Lower leg skin (tissue), 4 donors: ENCODE data around the gene DHRS9. TPM values are rescaled to one million over a fixed set of nuclear protein-coding genes. Genes with fewer than 3 reads are reported as not detected.

Experiments used
- DNase-seq, 2 donors: peaks; one replicate each; pipeline ENCODE4 v3.0.0-alpha.2; 2019; ENCODE audit warnings: low spot score in 2 of 2
- H3K4me3 ChIP-seq: fragments of 200-600 bp; sonication (generic); 2 replicates; pipeline ENCODE4 v1.5.1; 2017; ENCODE audit warnings: mild to moderate bottlenecking, low read depth; ENCODE audit not compliant: poor library complexity, severe bottlenecking
- CTCF ChIP-seq, 3 donors: fragments of 450-650 bp; IDR thresholded peaks; one replicate each; pipeline ENCODE4 v1.5.1; 2016; ENCODE audit warnings: antibody characterized with exemption in 3 of 3, mild to moderate bottlenecking in 3 of 3, moderate library complexity in 2 of 3
- POLR2A ChIP-seq, 2 donors: fragments of 450-650 bp; IDR thresholded peaks; one replicate each; pipeline ENCODE4 v1.6.1; 2016 to 2017; ENCODE audit warnings: antibody characterized with exemption in 2 of 2, mild to moderate bottlenecking in 1 of 2, moderate library complexity in 1 of 2
- WGBS, 2 donors: methylation state at CpG; one replicate each; pipeline ENCODE4 v1.1.5; 2018; 5-methylcytosine and 5-hydroxymethylcytosine counted together
- intact Hi-C: fragments of 100-400 bp; cut with DNase I; formaldehyde crosslinking; loops from one replicate; pipeline ENCODE4 v1.15.0; 2023; ENCODE audit warnings: low total_unique reads
- total RNA-seq, 4 donors: library from RNA; depleted of rRNA; stranded (reverse); fragments of >200 nt; gene quantifications; one replicate each; pipeline ENCODE4 v1.1.0, GENCODE V29; 2016

The DHRS9 gene
- total RNA-seq, 4 donors from 2014 or later, result 1.4 to 3.4 (median 1.9) TPM; not detected in 1

DNA sequence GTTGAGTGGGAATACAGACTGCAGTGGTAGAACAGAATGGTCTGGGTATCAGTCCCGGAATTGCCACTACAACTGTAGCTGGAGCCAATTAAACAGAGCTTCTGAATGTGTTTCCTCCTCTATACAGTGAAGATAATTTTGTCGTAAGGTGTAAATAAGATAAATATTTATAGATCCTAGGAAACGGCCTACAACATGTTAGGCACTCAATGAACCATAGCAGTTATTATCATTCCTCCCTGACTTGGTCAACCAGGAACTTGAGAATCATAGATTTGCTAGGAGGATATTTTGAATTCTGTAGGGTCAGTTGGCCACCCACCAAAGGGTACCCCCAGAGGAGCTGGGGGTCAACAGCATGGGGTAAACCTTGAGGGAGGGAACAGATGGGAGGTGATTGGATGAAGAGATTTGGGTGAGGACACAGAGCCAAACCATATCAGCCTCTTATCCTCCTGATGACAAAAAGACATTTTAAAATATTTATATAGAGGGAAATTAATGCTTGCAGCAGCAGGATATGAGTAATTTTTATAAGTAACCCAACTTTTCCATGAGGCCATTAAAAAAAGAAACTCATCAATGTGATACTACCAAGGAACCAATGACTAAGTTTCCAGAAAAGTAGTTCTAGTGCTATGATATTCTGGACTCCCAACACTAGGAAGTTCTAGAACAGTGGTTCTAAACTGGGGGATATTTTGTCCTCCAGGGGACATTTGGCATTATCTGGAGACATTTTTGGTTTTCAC is 4.0 kb downstream of the DHRS9 start:
- TF ChIP-seq POLR2A (IDR thresholded peaks at IDR 0.05) (no peak), CTCF (IDR thresholded peaks at IDR 0.05) (no peak)
- 86 to 91% methylated on average over 3 of the region's 3 CpGs for WGBS, 2 donors
- intact Hi-C loops, result no loop called here
- H3K4me3 ChIP-seq, result no peak overlapping the region
- DNase-seq, result no peak

DNA sequence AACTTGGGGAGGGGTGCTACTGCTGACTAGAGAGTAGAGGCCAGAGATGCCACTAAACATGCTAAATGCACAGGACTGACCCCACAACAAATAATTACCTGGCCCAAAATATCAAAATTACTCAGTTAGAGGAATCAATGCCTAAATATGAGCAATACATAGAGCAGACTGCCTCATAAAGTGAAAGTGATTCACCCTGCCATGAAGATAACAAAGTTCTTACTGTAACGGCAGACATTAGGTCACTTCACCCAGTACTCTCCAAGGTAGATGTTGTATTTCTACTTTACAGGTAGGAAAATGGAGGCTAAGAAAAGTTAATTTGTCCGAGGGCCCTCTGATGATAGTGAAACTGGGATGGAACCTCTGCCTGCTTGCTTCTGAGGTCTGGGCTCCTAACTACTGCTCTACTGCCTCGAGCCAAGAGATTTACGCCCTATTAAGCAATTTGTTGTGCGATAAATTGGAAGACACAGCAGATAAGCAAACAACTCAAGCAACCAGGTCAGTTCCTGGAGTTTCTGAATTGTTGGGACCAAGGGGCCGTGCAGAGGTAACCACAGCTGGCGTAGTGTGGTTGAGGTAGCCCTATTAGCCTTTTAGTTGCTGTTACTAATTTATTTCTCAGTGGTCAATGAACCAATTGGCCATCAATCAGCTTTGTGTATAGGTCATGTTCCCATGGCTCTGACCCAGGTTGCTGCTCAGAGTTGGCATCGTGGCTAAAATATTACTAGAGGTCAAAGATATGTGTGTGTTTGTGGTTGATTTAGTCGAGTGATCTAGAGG is 4.8 kb downstream of the DHRS9 start:
- whole genome bisulfite sequencing, 2 donors, result 76 to 77% methylated on average over 9 of the region's 9 CpGs
- no peak for TF ChIP-seq POLR2A (IDR thresholded peaks at IDR 0.05)
- no peak for TF ChIP-seq CTCF (IDR thresholded peaks at IDR 0.05)
- H3K4me3 ChIP-seq, result no peak overlapping the region
- intact Hi-C loops, result no loop called here
- DNase-seq, result no peak

- intact Hi-C loops, result no loop called here
- no peak overlapping the region for H3K4me3 ChIP-seq
- whole genome bisulfite sequencing, 2 donors, result 53 to 59% methylated on average over 2 of the region's 2 CpGs
- DNase-seq, result no peak
- TF ChIP-seq CTCF (IDR thresholded peaks at IDR 0.05) (no peak), POLR2A (IDR thresholded peaks at IDR 0.05) (no peak)
These were observed 8.4 kb downstream of the DHRS9 start for GRCh38 chr2:169077674-169078240.

- intact Hi-C loops, result no loop called here
- WGBS, 2 donors, result 71 to 83% methylated on average over 2 of the region's 2 CpGs
- H3K4me3 ChIP-seq, result no peak overlapping the region
- no peak for DNase-seq
- no peak for TF ChIP-seq POLR2A (IDR thresholded peaks at IDR 0.05)
- no peak for TF ChIP-seq CTCF (IDR thresholded peaks at IDR 0.05)
These were observed 11.1 kb downstream of the DHRS9 start for GRCh38 chr2:169080250-169081069.

DNA sequence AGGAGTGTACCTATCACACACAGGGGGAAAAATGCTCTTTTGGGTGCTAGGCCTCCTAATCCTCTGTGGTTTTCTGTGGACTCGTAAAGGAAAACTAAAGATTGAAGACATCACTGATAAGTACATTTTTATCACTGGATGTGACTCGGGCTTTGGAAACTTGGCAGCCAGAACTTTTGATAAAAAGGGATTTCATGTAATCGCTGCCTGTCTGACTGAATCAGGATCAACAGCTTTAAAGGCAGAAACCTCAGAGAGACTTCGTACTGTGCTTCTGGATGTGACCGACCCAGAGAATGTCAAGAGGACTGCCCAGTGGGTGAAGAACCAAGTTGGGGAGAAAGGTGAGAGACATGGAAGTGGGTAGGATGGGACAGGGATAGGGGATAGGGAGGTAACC is 12.2 kb downstream of the DHRS9 start:
- H3K4me3 ChIP-seq, result no peak overlapping the region
- TF ChIP-seq CTCF (IDR thresholded peaks at IDR 0.05), result no peak
- no peak for TF ChIP-seq POLR2A (IDR thresholded peaks at IDR 0.05)
- DNase-seq, result no peak
- WGBS, 2 donors, result 82 to 91% methylated on average over 5 of the region's 5 CpGs
- intact Hi-C loops, result no loop called here
